GM11168 (cell line): ENCODE data around the gene IPO11.
"Not testable (repeated sequence)": the region's sequence is repeated elsewhere in the genome, so short reads cannot be mapped to it uniquely, and the experiment has no call there.

Experiments
- in situ Hi-C: fragments of 300-500 bp; cut with MboI; formaldehyde crosslinking; loops from one replicate; pipeline ENCODE4 v1.12.0; 2022; ENCODE audit warnings: low sequenced_read_pairs; ENCODE audit not compliant: unreplicated experiment

The IPO11 gene

GRCh38 chr5:62564101-62564500, 151.5 kb downstream of the IPO11 start:
- in situ Hi-C loops = no loop called here

GRCh38 chr5:62565740-62566139, 153.2 kb downstream of the IPO11 start:
- in situ Hi-C loops = not testable (repeated sequence)

GRCh38 chr5:62568143-62568542, 155.6 kb downstream of the IPO11 start:
- in situ Hi-C loops = no loop called here

GRCh38 chr5:62568800-62569432, 156.4 kb downstream of the IPO11 start:
- in situ Hi-C loops = no loop called here

- in situ Hi-C loops = no loop called here
Measured at GRCh38 chr5:62569470-62569869, 156.9 kb downstream of the IPO11 start.

- in situ Hi-C loops = no loop called here
Measured at GRCh38 chr5:62572918-62573514, 160.5 kb downstream of the IPO11 start.

- in situ Hi-C loops = no loop called here
Measured at GRCh38 chr5:62574599-62574998, 162.0 kb downstream of the IPO11 start.

- in situ Hi-C loops = no loop called here
Measured at GRCh38 chr5:62575066-62575465, 162.5 kb downstream of the IPO11 start.

- in situ Hi-C loops = no loop called here
Measured at GRCh38 chr5:62575489-62575888, 162.9 kb downstream of the IPO11 start.

- in situ Hi-C loops = no loop called here
Measured at GRCh38 chr5:62576570-62577170, 164.1 kb downstream of the IPO11 start.

GRCh38 chr5:62577488-62577887, 164.9 kb downstream of the IPO11 start:
- in situ Hi-C loops = no loop called here

- in situ Hi-C loops = no loop called here
Measured at GRCh38 chr5:62578540-62578939, 166.0 kb downstream of the IPO11 start, which contains the start of gene LRRC70. Gene LRRC70, plus strand, starts transcription at chr5:62578819. Its CDS starts 620 bp downstream, at chr5:62579439.

- in situ Hi-C loops = no loop called here
Measured at GRCh38 chr5:62579761-62580160, 167.2 kb downstream of the IPO11 start.

GRCh38 chr5:62581836-62582597, 169.5 kb downstream of the IPO11 start:
- in situ Hi-C loops = no loop called here

GRCh38 chr5:62584391-62584790, 171.8 kb downstream of the IPO11 start:
- in situ Hi-C loops = no loop called here

- in situ Hi-C loops = no loop called here
Measured at GRCh38 chr5:62585306-62585705, 172.7 kb downstream of the IPO11 start.

GRCh38 chr5:62585751-62586150, 173.2 kb downstream of the IPO11 start:
- in situ Hi-C loops = no loop called here

GRCh38 chr5:62587737-62588136, 175.2 kb downstream of the IPO11 start:
- in situ Hi-C loops = no loop called here

- in situ Hi-C loops = no loop called here
Measured at GRCh38 chr5:62588668-62589067, 176.1 kb downstream of the IPO11 start.

- in situ Hi-C loops = no loop called here
Measured at GRCh38 chr5:62589504-62589903, 176.9 kb downstream of the IPO11 start.

- in situ Hi-C loops = no loop called here
Measured at GRCh38 chr5:62590387-62590786, 177.8 kb downstream of the IPO11 start.
